ENCODE data around the gene MCM3AP.

MCM3AP gene

GRCh38 chr21:46269466-46269865 is 15.9 kb downstream of the MCM3AP start:
- H2BK15ac ChIP-seq (ENCODE audit: low read length), result no peak overlapping the region
- no peak for DNase-seq (ENCODE audit: low spot score)
- no peak overlapping the region for H3K9ac ChIP-seq (ENCODE audit: low read depth, low read length, poor library complexity)
- peak overlapping the region; percentile 74 for H4K8ac ChIP-seq (ENCODE audit: low read depth, low read length)
- no peaks in the 10 kb centered on the region for H3K4me1 ChIP-seq (ENCODE audit: control insufficient read depth in 2 of 2, insufficient read depth in 1 of 2, low read depth in 1 of 2, low read length in 2 of 2)
- H2BK12ac ChIP-seq (ENCODE audit: low read length), result no peak overlapping the region
- no peak overlapping the region for H2BK5ac ChIP-seq (ENCODE audit: low read length)
- H2AFZ ChIP-seq (ENCODE audit: low read length), result no peak overlapping the region
- H3K23ac ChIP-seq (ENCODE audit: low read depth, low read length, poor library complexity), result no peak overlapping the region
- no peaks in the 10 kb centered on the region for H3K27me3 ChIP-seq (ENCODE audit: control insufficient read depth in 3 of 3, insufficient read depth in 3 of 3, low read depth in 1 of 3, low read length in 3 of 3)
- no peak overlapping the region for H3K4me2 ChIP-seq (ENCODE audit: insufficient read depth, low read length, poor library complexity, severe bottlenecking)
- H4K91ac ChIP-seq (ENCODE audit: low read depth, low read length, poor library complexity), result no peak overlapping the region
- H3K4ac ChIP-seq (ENCODE audit: low read length), result no peak overlapping the region
- no peak overlapping the region for H3K14ac ChIP-seq (ENCODE audit: low read length)
- no peak overlapping the region for H3K4me3 ChIP-seq (ENCODE audit: low read length in 2 of 2)
- peaks cover 3% of the 10 kb centered on the region for H3K79me1 ChIP-seq (ENCODE audit: low read depth, low read length)
- no peaks in the 10 kb centered on the region for H3K9me3 ChIP-seq (replicated peaks in 1 of 2; ENCODE audit: control insufficient read depth in 2 of 2, insufficient read depth in 1 of 2, low read depth in 1 of 2, low read length in 2 of 2)
- peaks cover 60 to 97% of the 10 kb centered on the region in 2 donors for H3K36me3 ChIP-seq (replicated peaks in 1 of 2; ENCODE audit: control insufficient read depth in 2 of 2, insufficient read depth in 2 of 2, low read length in 2 of 2)
- H3K27ac ChIP-seq (replicated peaks; ENCODE audit: low read length), result no peak overlapping the region
- no peak overlapping the region for H2AK5ac ChIP-seq (ENCODE audit: low read depth, low read length)
- no peak overlapping the region for H3K18ac ChIP-seq (ENCODE audit: low read length)
- WGBS, 2 donors (ENCODE audit: extremely low coverage in 2 of 2, insufficient read length in 2 of 2, insufficient replicate concordance in 1 of 2), result no CpG with 5 or more reads among the region's 10 CpGs
- H2BK120ac ChIP-seq (ENCODE audit: low read depth, low read length), result no peak overlapping the region

GRCh38 chr21:46268371-46268770 is 17.0 kb downstream of the MCM3AP start:
- Histone ChIP-seq H3K27me3 (ENCODE audit: control insufficient read depth in 3 of 3, insufficient read depth in 3 of 3, low read depth in 1 of 3, low read length in 3 of 3) (no peaks in the 10 kb centered on the region), H4K91ac (ENCODE audit: low read depth, low read length, poor library complexity) (no peak overlapping the region), H3K14ac (ENCODE audit: low read length) (no peak overlapping the region), H2AFZ (ENCODE audit: low read length) (no peak overlapping the region), H3K9me3 (replicated peaks in 1 of 2; ENCODE audit: control insufficient read depth in 2 of 2, insufficient read depth in 1 of 2, low read depth in 1 of 2, low read length in 2 of 2) (no peaks in the 10 kb centered on the region), H3K79me1 (ENCODE audit: low read depth, low read length) (peaks cover 3% of the 10 kb centered on the region), H3K9ac (ENCODE audit: low read depth, low read length, poor library complexity) (no peak overlapping the region), H4K8ac (ENCODE audit: low read depth, low read length) (no peak overlapping the region), H3K4me2 (ENCODE audit: insufficient read depth, low read length, poor library complexity, severe bottlenecking) (no peak overlapping the region), H3K23ac (ENCODE audit: low read depth, low read length, poor library complexity) (no peak overlapping the region), H2BK5ac (ENCODE audit: low read length) (no peak overlapping the region), H3K18ac (ENCODE audit: low read length) (no peak overlapping the region), H3K27ac (replicated peaks; ENCODE audit: low read length) (no peak overlapping the region), H2BK120ac (ENCODE audit: low read depth, low read length) (no peak overlapping the region), H3K36me3 (replicated peaks in 1 of 2; ENCODE audit: control insufficient read depth in 2 of 2, insufficient read depth in 2 of 2, low read length in 2 of 2) (peaks cover 60 to 97% of the 10 kb centered on the region in 2 donors), H3K4me1 (ENCODE audit: control insufficient read depth in 2 of 2, insufficient read depth in 1 of 2, low read depth in 1 of 2, low read length in 2 of 2) (no peaks in the 10 kb centered on the region), H2AK5ac (ENCODE audit: low read depth, low read length) (no peak overlapping the region), H2BK15ac (ENCODE audit: low read length) (no peak overlapping the region), H3K4ac (ENCODE audit: low read length) (no peak overlapping the region), H2BK12ac (ENCODE audit: low read length) (no peak overlapping the region), H3K4me3 (ENCODE audit: low read length in 2 of 2) (no peak overlapping the region)
- DNase-seq (ENCODE audit: low spot score), result no peak
- WGBS, 2 donors (ENCODE audit: extremely low coverage in 2 of 2, insufficient read length in 2 of 2, insufficient replicate concordance in 1 of 2), result no CpG with 5 or more reads among the region's 13 CpGs

- Histone ChIP-seq H2BK5ac (ENCODE audit: low read length) (no peak overlapping the region), H3K14ac (ENCODE audit: low read length) (no peak overlapping the region), H3K4me1 (ENCODE audit: control insufficient read depth in 2 of 2, insufficient read depth in 1 of 2, low read depth in 1 of 2, low read length in 2 of 2) (no peaks in the 10 kb centered on the region), H2BK120ac (ENCODE audit: low read depth, low read length) (no peak overlapping the region), H3K27ac (replicated peaks; ENCODE audit: low read length) (no peak overlapping the region), H2BK15ac (ENCODE audit: low read length) (no peak overlapping the region), H4K91ac (ENCODE audit: low read depth, low read length, poor library complexity) (no peak overlapping the region), H4K8ac (ENCODE audit: low read depth, low read length) (no peak overlapping the region), H3K4me3 (ENCODE audit: low read length in 2 of 2) (no peak overlapping the region), H2BK12ac (ENCODE audit: low read length) (no peak overlapping the region), H3K4me2 (ENCODE audit: insufficient read depth, low read length, poor library complexity, severe bottlenecking) (no peak overlapping the region), H2AFZ (ENCODE audit: low read length) (no peak overlapping the region), H3K79me1 (ENCODE audit: low read depth, low read length) (peaks cover 3% of the 10 kb centered on the region), H3K36me3 (replicated peaks in 1 of 2; ENCODE audit: control insufficient read depth in 2 of 2, insufficient read depth in 2 of 2, low read length in 2 of 2) (peaks cover 48 to 94% of the 10 kb centered on the region in 2 donors), H2AK5ac (ENCODE audit: low read depth, low read length) (no peak overlapping the region), H3K9ac (ENCODE audit: low read depth, low read length, poor library complexity) (no peak overlapping the region), H3K4ac (ENCODE audit: low read length) (no peak overlapping the region), H3K18ac (ENCODE audit: low read length) (no peak overlapping the region), H3K9me3 (replicated peaks in 1 of 2; ENCODE audit: control insufficient read depth in 2 of 2, insufficient read depth in 1 of 2, low read depth in 1 of 2, low read length in 2 of 2) (no peaks in the 10 kb centered on the region), H3K27me3 (ENCODE audit: control insufficient read depth in 3 of 3, insufficient read depth in 3 of 3, low read depth in 1 of 3, low read length in 3 of 3) (no peaks in the 10 kb centered on the region), H3K23ac (ENCODE audit: low read depth, low read length, poor library complexity) (no peak overlapping the region)
- DNase-seq (ENCODE audit: low spot score), result no peak
- WGBS, 2 donors (ENCODE audit: extremely low coverage in 2 of 2, insufficient read length in 2 of 2, insufficient replicate concordance in 1 of 2), result no CpG with 5 or more reads among the region's 19 CpGs
Measured at GRCh38 chr21:46266946-46267345, 18.5 kb downstream of the MCM3AP start.

- peak overlapping the region; percentile 80 for H3K23ac ChIP-seq (ENCODE audit: low read depth, low read length, poor library complexity)
- no peak overlapping the region for H2BK120ac ChIP-seq (ENCODE audit: low read depth, low read length)
- no peak overlapping the region for H3K18ac ChIP-seq (ENCODE audit: low read length)
- no peaks in the 10 kb centered on the region for H3K4me1 ChIP-seq (ENCODE audit: control insufficient read depth in 2 of 2, insufficient read depth in 1 of 2, low read depth in 1 of 2, low read length in 2 of 2)
- no CpG with 5 or more reads among the region's 26 CpGs for WGBS, 2 donors (ENCODE audit: extremely low coverage in 2 of 2, insufficient read length in 2 of 2, insufficient replicate concordance in 1 of 2)
- H2BK5ac ChIP-seq (ENCODE audit: low read length), result no peak overlapping the region
- no peak overlapping the region for H3K4me3 ChIP-seq (ENCODE audit: low read length in 2 of 2)
- H4K91ac ChIP-seq (ENCODE audit: low read depth, low read length, poor library complexity), result no peak overlapping the region
- no peaks in the 10 kb centered on the region for H3K27me3 ChIP-seq (ENCODE audit: control insufficient read depth in 3 of 3, insufficient read depth in 3 of 3, low read depth in 1 of 3, low read length in 3 of 3)
- no peak overlapping the region for H2BK15ac ChIP-seq (ENCODE audit: low read length)
- peaks cover 47 to 94% of the 10 kb centered on the region in 2 donors for H3K36me3 ChIP-seq (replicated peaks in 1 of 2; ENCODE audit: control insufficient read depth in 2 of 2, insufficient read depth in 2 of 2, low read length in 2 of 2)
- H2AFZ ChIP-seq (ENCODE audit: low read length), result no peak overlapping the region
- H3K79me1 ChIP-seq (ENCODE audit: low read depth, low read length), result peaks cover 3% of the 10 kb centered on the region
- H3K9me3 ChIP-seq (replicated peaks in 1 of 2; ENCODE audit: control insufficient read depth in 2 of 2, insufficient read depth in 1 of 2, low read depth in 1 of 2, low read length in 2 of 2), result no peaks in the 10 kb centered on the region
- H2AK5ac ChIP-seq (ENCODE audit: low read depth, low read length), result no peak overlapping the region
- no peak overlapping the region for H4K8ac ChIP-seq (ENCODE audit: low read depth, low read length)
- H3K27ac ChIP-seq (replicated peaks; ENCODE audit: low read length), result no peak overlapping the region
- H3K14ac ChIP-seq (ENCODE audit: low read length), result no peak overlapping the region
- no peak overlapping the region for H3K9ac ChIP-seq (ENCODE audit: low read depth, low read length, poor library complexity)
- no peak for DNase-seq (ENCODE audit: low spot score)
- H3K4ac ChIP-seq (ENCODE audit: low read length), result no peak overlapping the region
- no peak overlapping the region for H3K4me2 ChIP-seq (ENCODE audit: insufficient read depth, low read length, poor library complexity, severe bottlenecking)
- H2BK12ac ChIP-seq (ENCODE audit: low read length), result no peak overlapping the region
Measured at GRCh38 chr21:46265736-46266525, 19.5 kb downstream of the MCM3AP start.
